A673 (cell line): ENCODE measurements around the gene TAF1C.

Experiments used
- CTCF ChIP-seq: fragments of 300-800, 200-600 bp; sonication (generic); conservative IDR thresholded peaks from 2 replicates; pipeline ENCODE4 v1.5.1; 2017; ENCODE audit warnings: low read depth, mild to moderate bottlenecking, antibody characterized with exemption, low read length, moderate library complexity, mixed read lengths
- EZH2 ChIP-seq: fragments of 200-600 bp; sonication (generic); IDR thresholded peaks from 2 replicates; pipeline ENCODE4 v1.6.1; 2017; ENCODE audit warnings: borderline replicate concordance, low read depth, mild to moderate bottlenecking, mixed read lengths, antibody characterized with exemption, low read length; ENCODE audit not compliant: poor library complexity, severe bottlenecking

GRCh38 chr16:84150926-84151325 is 35.9 kb downstream of the TAF1C start:
- TF ChIP-seq CTCF (no peak), EZH2 (no peak)
